ENCODE data around the gene SLC17A3.

SLC17A3 gene

GRCh38 chr6:25916789-25917490 is 42.9 kb upstream of the SLC17A3 start:
- H3K27me3 ChIP-seq (ENCODE audit: insufficient read depth, low read depth, severe bottlenecking) = no peaks in the 10 kb centered on the region
- no peaks in the 10 kb centered on the region for H3K9me3 ChIP-seq (ENCODE audit: severe bottlenecking)
- no peak overlapping the region for H3K4me3 ChIP-seq (ENCODE audit: low read depth, low read length)
- no peaks in the 10 kb centered on the region for H3K36me3 ChIP-seq
- no peak for TF ChIP-seq CTCF (IDR thresholded peaks at IDR 0.05; ENCODE audit: low read depth, low read length)
- no peak overlapping the region for H3K27ac ChIP-seq
- no peak for DNase-seq

GRCh38 chr6:25916330-25916729 is 42.3 kb upstream of the SLC17A3 start:
- no peak for DNase-seq
- Histone ChIP-seq H3K36me3 (no peaks in the 10 kb centered on the region), H3K27me3 (ENCODE audit: insufficient read depth, low read depth, severe bottlenecking) (no peaks in the 10 kb centered on the region), H3K9me3 (ENCODE audit: severe bottlenecking) (no peaks in the 10 kb centered on the region), H3K4me3 (ENCODE audit: low read depth, low read length) (no peak overlapping the region), H3K27ac (no peak overlapping the region)
- TF ChIP-seq CTCF (IDR thresholded peaks at IDR 0.05; ENCODE audit: low read depth, low read length) = no peak

- H3K9me3 ChIP-seq (ENCODE audit: severe bottlenecking) = no peaks in the 10 kb centered on the region
- H3K27me3 ChIP-seq (ENCODE audit: insufficient read depth, low read depth, severe bottlenecking) = no peaks in the 10 kb centered on the region
Observed at GRCh38 chr6:25913741-25914140, 39.7 kb upstream of the SLC17A3 start.

GRCh38 chr6:25911351-25911750 is 37.3 kb upstream of the SLC17A3 start:
- no peak overlapping the region for H3K27ac ChIP-seq
- H3K36me3 ChIP-seq = no peaks in the 10 kb centered on the region
- H3K9me3 ChIP-seq (ENCODE audit: severe bottlenecking) = no peaks in the 10 kb centered on the region
- DNase-seq = no peak
- no peak overlapping the region for H3K4me3 ChIP-seq (ENCODE audit: low read depth, low read length)
- no peak for TF ChIP-seq CTCF (IDR thresholded peaks at IDR 0.05; ENCODE audit: low read depth, low read length)
- no peaks in the 10 kb centered on the region for H3K27me3 ChIP-seq (ENCODE audit: insufficient read depth, low read depth, severe bottlenecking)

More at GRCh38 chr6:25913741-25914140, 39.7 kb upstream of the SLC17A3 start:
- no peak for DNase-seq
- no peaks in the 10 kb centered on the region for H3K36me3 ChIP-seq
- no peak overlapping the region for H3K27ac ChIP-seq
- no peak for TF ChIP-seq CTCF (IDR thresholded peaks at IDR 0.05; ENCODE audit: low read depth, low read length)
- no peak overlapping the region for H3K4me3 ChIP-seq (ENCODE audit: low read depth, low read length)

GRCh38 chr6:25907475-25908014 is 33.5 kb upstream of the SLC17A3 start:
- no peak for DNase-seq
- Histone ChIP-seq H3K27me3 (ENCODE audit: insufficient read depth, low read depth, severe bottlenecking) (no peaks in the 10 kb centered on the region), H3K4me3 (ENCODE audit: low read depth, low read length) (no peak overlapping the region), H3K36me3 (no peaks in the 10 kb centered on the region), H3K27ac (no peak overlapping the region), H3K9me3 (ENCODE audit: severe bottlenecking) (no peaks in the 10 kb centered on the region)
- no peak for TF ChIP-seq CTCF (IDR thresholded peaks at IDR 0.05; ENCODE audit: low read depth, low read length)

Data from WERI-Rb-1 (cell line).